ENCODE measurements around the gene MPRIP. TPM values are rescaled to one million over a fixed set of nuclear protein-coding genes. Genes with fewer than 3 reads are reported as not detected.

The MPRIP gene
- total RNA-seq, 4 donors from 2014 or later, result 141 to 305 (median 291) TPM

GRCh38 chr17:17121162-17121561, 78.9 kb downstream of the MPRIP start:
- TF ChIP-seq CTCF (IDR thresholded peaks at IDR 0.05), result no peak
- TF ChIP-seq POLR2A (IDR thresholded peaks at IDR 0.05), result no peak
- Histone ChIP-seq H3K27me3 (no peaks in the 10 kb centered on the region), H3K4me1 (peaks cover 18 to 66% (median 20%) of the 10 kb centered on the region in 4 donors), H3K4me3 (no peak overlapping the region), H3K36me3 (no peaks in the 10 kb centered on the region), H3K27ac (peak overlapping the region in 2 of 4 donors; percentile 74 to 86), H3K9me3 (no peaks in the 10 kb centered on the region)
- no peak for DNase-seq

- no peak for DNase-seq
- Histone ChIP-seq H3K27me3 (no peaks in the 10 kb centered on the region), H3K36me3 (peaks cover 0 to 13% (median 0%) of the 10 kb centered on the region in 3 donors), H3K27ac (no peak overlapping the region), H3K9me3 (no peaks in the 10 kb centered on the region), H3K4me1 (peaks cover 18 to 61% (median 19%) of the 10 kb centered on the region in 4 donors), H3K4me3 (no peak overlapping the region)
- TF ChIP-seq POLR2A (IDR thresholded peaks at IDR 0.05), result no peak
- no peak for TF ChIP-seq CTCF (IDR thresholded peaks at IDR 0.05)
Measured at GRCh38 chr17:17122781-17123483, 80.7 kb downstream of the MPRIP start.

GRCh38 chr17:17124341-17124740, 82.1 kb downstream of the MPRIP start:
- peaks cover 0 to 27% (median 0%) of the 10 kb centered on the region in 3 donors for H3K36me3 ChIP-seq
- H3K27me3 ChIP-seq, result no peaks in the 10 kb centered on the region
- no peak overlapping the region for H3K27ac ChIP-seq
- no peaks in the 10 kb centered on the region for H3K9me3 ChIP-seq
- TF ChIP-seq CTCF (IDR thresholded peaks at IDR 0.05) (no peak), POLR2A (IDR thresholded peaks at IDR 0.05) (no peak)
- no peak for DNase-seq
- H3K4me1 ChIP-seq, result peaks cover 4 to 47% (median 7%) of the 10 kb centered on the region in 4 donors
- H3K4me3 ChIP-seq, result no peak overlapping the region

- H3K27me3 ChIP-seq, result no peaks in the 10 kb centered on the region
- no peak for DNase-seq
- H3K4me1 ChIP-seq, result peaks cover 0 to 36% (median 6%) of the 10 kb centered on the region in 4 donors
- H3K4me3 ChIP-seq, result no peak overlapping the region
- peaks cover 0 to 38% (median 0%) of the 10 kb centered on the region in 3 donors for H3K36me3 ChIP-seq
- no peaks in the 10 kb centered on the region for H3K9me3 ChIP-seq
- TF ChIP-seq CTCF (IDR thresholded peaks at IDR 0.05) (no peak), POLR2A (IDR thresholded peaks at IDR 0.05) (no peak)
- peak overlapping the region in 2 of 4 donors; percentile 17 to 26 for H3K27ac ChIP-seq
Measured at GRCh38 chr17:17125136-17126084, 83.2 kb downstream of the MPRIP start.

GRCh38 chr17:17126131-17127110, 84.2 kb downstream of the MPRIP start:
- TF ChIP-seq CTCF (IDR thresholded peaks at IDR 0.05), result no peak
- TF ChIP-seq POLR2A (IDR thresholded peaks at IDR 0.05), result no peak
- Histone ChIP-seq H3K27ac (peak overlapping the region in 3 of 4 donors; percentile 17 to 26 (median 25)), H3K4me1 (peaks cover 0 to 26% (median 4%) of the 10 kb centered on the region in 4 donors), H3K9me3 (no peaks in the 10 kb centered on the region), H3K4me3 (no peak overlapping the region), H3K27me3 (no peaks in the 10 kb centered on the region), H3K36me3 (peaks cover 0 to 48% (median 0%) of the 10 kb centered on the region in 3 donors)
- DNase-seq, result no peak

Measured in Peyer's patch (tissue), 4 donors.